K562 (cell line): Measurements from ENCODE around the gene NCMAP. TPM values are rescaled to one million over a fixed set of nuclear protein-coding genes. Genes with fewer than 3 reads are reported as not detected.
A peak's percentile ranks its signal among the peaks of the same experiment; 100 is the strongest.

Experiments used
- ATAC-seq: fragments of 200-7000 bp; cut with Tn5 transposase; 3 replicates; pipeline ENCODE4 v1.9.1; 2020; ENCODE audit warnings: moderate library complexity
- BruUV-seq: library from RNA; stranded (reverse); fragments of 400-500 nt; replicated peaks from 2 replicates; lab custom pipeline; 2021; lab: Mats Ljungman, UMichigan
- CTCF ChIA-PET: fragments of 300-600 bp; formaldehyde crosslinking; extraction: SDS; loops from one replicate; lab custom pipeline; 2021; ENCODE audit warnings: low intra/inter-chr PET ratio; lab: Yijun Ruan, JAX
- POLR2A ChIA-PET: fragments of 300-600, 350-650 bp; sonication (Branson Sonifier 250); formaldehyde crosslinking; extraction: SDS; loops from one replicate; lab custom pipeline; 2021; ENCODE audit warnings: antibody characterized with exemption, inconsistent platforms; lab: Yijun Ruan, JAX
- DNase-seq, 4 experiments: peaks; one replicate each; pipeline versions ENCODE4 v3.0.0 to v3.0.0-alpha.2; 2011 to 2018; ENCODE audit warnings: low spot score in 3 of 4, mixed read lengths in 3 of 4; ENCODE audit errors: extremely low read depth in 1 of 4
- FAIRE-seq: peaks from 2 replicates; lab custom pipeline; 2011; peaks lifted over from hg19 to GRCh38; lab: Jason Lieb, UNC
- H2AFZ ChIP-seq: 2 replicates; pipeline ENCODE4 v1.6.0; 2011; ENCODE audit warnings: low read depth, low read length, control low read depth, inconsistent platforms
- H3K27ac ChIP-seq: fragments of 200-600 bp; 3 replicates; pipeline ENCODE4 v1.8.0; 2011; ENCODE audit warnings: low read depth, mild to moderate bottlenecking, control low read depth, inconsistent platforms, low read length, moderate library complexity, mixed read lengths; ENCODE audit errors: extremely low read depth
- H3K27me3 ChIP-seq, 2 experiments: fragments of 300-600 bp in 1 of 2; 2 replicates in 1 of 2; 3 replicates in 1 of 2; pipeline versions ENCODE4 v1.6.0 to v1.8.0; 2011; ENCODE audit warnings: inconsistent platforms in 2 of 2, low read length in 2 of 2, mild to moderate bottlenecking in 1 of 2, mixed read lengths in 1 of 2, moderate library complexity in 1 of 2; ENCODE audit not compliant: control insufficient read depth in 2 of 2, insufficient read depth in 2 of 2
- H3K36me3 ChIP-seq: fragments of 300-600 bp; 3 replicates; pipeline ENCODE4 v1.8.0; 2011; ENCODE audit warnings: mild to moderate bottlenecking, low read length, inconsistent platforms; ENCODE audit not compliant: control insufficient read depth, insufficient read depth
- H3K4me1 ChIP-seq, 2 experiments: fragments of 200-600 bp in 1 of 2; replicated peaks in 1 of 2; 2 replicates in 1 of 2; 3 replicates in 1 of 2; pipeline versions ENCODE4 v1.5.1 to v1.8.0; 2011; ENCODE audit warnings: inconsistent platforms in 2 of 2, low read length in 2 of 2, mild to moderate bottlenecking in 1 of 2, mixed read lengths in 1 of 2, moderate library complexity in 1 of 2; ENCODE audit not compliant: control insufficient read depth in 2 of 2, insufficient read depth in 2 of 2
- H3K4me2 ChIP-seq: 2 replicates; pipeline ENCODE4 v1.6.1; 2011; ENCODE audit warnings: low read length, control low read depth, inconsistent platforms, mixed read lengths; ENCODE audit not compliant: insufficient read depth
- H3K4me3 ChIP-seq: fragments of 200-600 bp; sonication (generic), shearing (Covaris generic); 2 replicates; pipeline ENCODE4 v1.5.1; 2016; ENCODE audit warnings: control low read depth, inconsistent platforms
- H3K79me2 ChIP-seq: fragments of 200-600 bp; 3 replicates; pipeline ENCODE4 v1.8.0; 2011; ENCODE audit warnings: low read length, inconsistent platforms; ENCODE audit not compliant: control insufficient read depth, insufficient read depth
- H3K9ac ChIP-seq, 2 experiments: 2 replicates each; pipeline versions ENCODE4 v1.6.0 to v1.6.1; 2011; ENCODE audit warnings: low read depth in 2 of 2, low read length in 2 of 2, control low read depth in 1 of 2, inconsistent platforms in 1 of 2, mild to moderate bottlenecking in 1 of 2, mixed read lengths in 1 of 2; ENCODE audit not compliant: insufficient read depth in 1 of 2
- H3K9me1 ChIP-seq: one replicate; pipeline ENCODE4 v1.6.0; 2011; ENCODE audit warnings: inconsistent platforms, mild to moderate bottlenecking, low read length, moderate library complexity; ENCODE audit not compliant: control insufficient read depth, insufficient read depth
- H3K9me3 ChIP-seq: replicated peaks from 2 replicates; pipeline ENCODE4 v1.5.1; 2011; ENCODE audit warnings: low read depth, low read length, inconsistent platforms; ENCODE audit not compliant: control insufficient read depth, insufficient read depth
- H4K20me1 ChIP-seq: replicated peaks from 2 replicates; pipeline ENCODE4 v1.6.1; 2011; ENCODE audit warnings: low read length, inconsistent platforms, mixed read lengths; ENCODE audit not compliant: control insufficient read depth, insufficient read depth
- ELK3 ChIP-seq: fragments of 450-650 bp; formaldehyde crosslinking; IDR thresholded peaks from 2 replicates; pipeline ENCODE4 v1.4.0; 2020; ENCODE audit warnings: mild to moderate bottlenecking
- EWSR1 ChIP-seq: fragments of 450-650 bp; IDR thresholded peaks from 2 replicates; pipeline ENCODE4 v1.6.1; 2018; ENCODE audit warnings: borderline replicate concordance, mild to moderate bottlenecking, low read depth, moderate library complexity; ENCODE audit not compliant: partially characterized antibody
- FOXJ2 ChIP-seq: fragments of 200-800 bp; sonication (Bioruptor generic); IDR thresholded peaks from 2 replicates; pipeline ENCODE4 v1.6.1; 2016; ENCODE audit warnings: missing genetic modification characterization, missing compliant biosample characterization
- FOXJ3 ChIP-seq: sonication (generic); formaldehyde crosslinking; IDR thresholded peaks from 2 replicates; pipeline ENCODE4 v1.4.0; 2020; ENCODE audit warnings: mild to moderate bottlenecking, missing genetic modification reagents
- HDAC1 ChIP-seq, 2 experiments: fragments of 450-650 bp; IDR thresholded peaks; 2 replicates each; pipeline ENCODE4 v1.6.1; 2016 to 2017; ENCODE audit warnings: inconsistent platforms in 1 of 2, mild to moderate bottlenecking in 1 of 2, moderate library complexity in 1 of 2
- HMBOX1 ChIP-seq: sonication (generic); IDR thresholded peaks from 2 replicates; pipeline ENCODE4 v1.6.1; 2016
- ILK ChIP-seq: fragments of 450-650 bp; IDR thresholded peaks from 2 replicates; pipeline ENCODE4 v1.6.1; 2016; ENCODE audit warnings: missing genetic modification characterization, low read depth, mild to moderate bottlenecking, missing compliant biosample characterization, moderate library complexity, borderline replicate concordance
- KDM2B ChIP-seq: fragments of 250-450 bp; sonication (Bioruptor Pico); IDR thresholded peaks from 2 replicates; pipeline ENCODE4 v1.8.0; 2021; ENCODE audit warnings: mild to moderate bottlenecking, moderate library complexity
- MTA1 ChIP-seq: fragments of 450-650 bp; IDR thresholded peaks from 2 replicates; pipeline ENCODE4 v1.6.1; 2017; ENCODE audit warnings: borderline replicate concordance
- NBN ChIP-seq: fragments of 450-650 bp; IDR thresholded peaks from 2 replicates; pipeline ENCODE4 v1.6.1; 2016; ENCODE audit warnings: low read depth, mild to moderate bottlenecking
- NFE2 ChIP-seq: IDR thresholded peaks from 2 replicates; pipeline ENCODE4 v1.6.1; 2014; ENCODE audit warnings: antibody characterized with exemption, low read depth
- NR2F6 ChIP-seq: fragments of 450-650 bp; formaldehyde crosslinking; IDR thresholded peaks from 2 replicates; pipeline ENCODE4 v1.4.0; 2020; ENCODE audit warnings: mild to moderate bottlenecking
- OTX1 ChIP-seq: fragments of 450-650 bp; formaldehyde crosslinking; IDR thresholded peaks from 2 replicates; pipeline ENCODE4 v1.4.0; 2022; ENCODE audit warnings: mild to moderate bottlenecking
- PTTG1 ChIP-seq: fragments of 450-650 bp; IDR thresholded peaks from 2 replicates; pipeline ENCODE4 v1.6.1; 2016; ENCODE audit warnings: low read depth, mild to moderate bottlenecking, missing genetic modification characterization, missing compliant biosample characterization
- RBM22 ChIP-seq: fragments of 200-400 bp; formaldehyde crosslinking; IDR thresholded peaks from 2 replicates; pipeline ENCODE4 v1.6.1; 2018; ENCODE audit warnings: low read length, low read depth; ENCODE audit not compliant: poor library complexity, severe bottlenecking
- RFX1 ChIP-seq: fragments of 450-650 bp; IDR thresholded peaks from 2 replicates; pipeline ENCODE4 v1.6.1; 2016; ENCODE audit warnings: mild to moderate bottlenecking, moderate library complexity
- RFX5 ChIP-seq: IDR thresholded peaks from 2 replicates; pipeline ENCODE4 v1.6.1; 2011; ENCODE audit warnings: low read depth, mild to moderate bottlenecking, improper control_type of control experiment, low read length
- RNF219 ChIP-seq: fragments of 250-450 bp; sonication (Bioruptor Pico); IDR thresholded peaks from 2 replicates; pipeline ENCODE4 v1.5.0; 2022; ENCODE audit warnings: mild to moderate bottlenecking
- SNIP1 ChIP-seq: fragments of 450-650 bp; IDR thresholded peaks from 2 replicates; pipeline ENCODE4 v1.7.1; 2017; ENCODE audit warnings: low read depth, mild to moderate bottlenecking
- ZNF23 ChIP-seq: fragments of 250-450 bp; sonication (Bioruptor Pico); IDR thresholded peaks from 2 replicates; pipeline ENCODE4 v1.4.0; 2020; ENCODE audit warnings: mild to moderate bottlenecking
- WGBS: fragments of 100-300 bp; shearing (Covaris generic); methylation state at CpG from one replicate; pipeline ENCODE4 v1.1.6; 2016; ENCODE audit warnings: low coverage, mixed read lengths; ENCODE audit not compliant: insufficient coverage; ENCODE audit errors: missing lambda C conversion rate; 5-methylcytosine and 5-hydroxymethylcytosine counted together
- in situ Hi-C: fragments of 300-500 bp; cut with MboI; formaldehyde crosslinking; loops from 4 replicates; pipeline ENCODE4 v1.15.0; 2018; ENCODE audit warnings: inconsistent platforms, mixed read lengths
- intact Hi-C: fragments of 100-400 bp; cut with micrococcal nuclease; formaldehyde crosslinking; loops from 2 replicates; pipeline ENCODE4 v1.14.2; 2022
- polyA plus RNA-seq, 8 experiments: library from polyadenylated mRNA; depleted of rRNA in 4 of 8; stranded (reverse) in 5 of 8; unstranded in 3 of 8; fragments of >200 nt; fragmentation: Nextera tagmentation in 2 of 8; fragmentation: Illumina TruSeq in 1 of 8; extraction: Ambion mirVana in 2 of 8; extraction: Trizol in 1 of 8; gene quantifications; 2 replicates each; pipeline versions ENCODE4 v1.2.1 to v1.2.3, GENCODE V29; 2011 to 2014; ENCODE audit warnings: inconsistent platforms in 1 of 8, missing spikeins in 1 of 8
- total RNA-seq, 7 experiments: library from RNA; depleted of rRNA in 6 of 7; stranded (reverse); fragments of >200 nt in 6 of 7; fragmentation: Illumina TruSeq in 2 of 7; extraction: Trizol in 2 of 7; gene quantifications; 2 replicates each; pipeline versions ENCODE4 v1.2.1 to v1.2.3, GENCODE V29; 2011 to 2021; ENCODE audit warnings: low replicate concordance in 1 of 7

NCMAP gene
- total and polyA plus RNA-seq, 9 of the 15 experiments (the other 6 are each of a cell fraction or from before 2014, with no cell fraction given): 0.03 TPM; not detected in 8

GRCh38 chr1:24551960-24552571 is 3.8 kb upstream of the NCMAP start:
- ATAC-seq (peak; percentile 44), FAIRE-seq (peak; percentile 44), DNase-seq (no peak)
- Histone ChIP-seq H3K4me1 (peaks cover 0 to 4% of the 10 kb centered on the region in 2 experiments; a peak in 2 of 5 replicates), H3K27ac (no peak overlapping the region), H3K27me3 (peaks cover 31 to 73% of the 10 kb centered on the region in 2 experiments), H3K79me2 (no peaks in the 10 kb centered on the region), H3K9ac (no peak overlapping the region), H2AFZ (no peak overlapping the region), H3K9me3 (no peaks in the 10 kb centered on the region), H3K4me3 (no peak overlapping the region), H4K20me1 (peaks cover 3% of the 10 kb centered on the region; the same call in 1 of the 2 replicates), H3K4me2 (no peak overlapping the region), H3K36me3 (no peaks in the 10 kb centered on the region), H3K9me1 (no peaks in the 10 kb centered on the region)
- CTCF ChIA-PET: no interaction called here
- 10% methylated on average over 10 of the region's 10 CpGs for WGBS
- in situ Hi-C loops: no loop called here
- BruUV-seq: no TSS peak
- POLR2A ChIA-PET: no interaction called here
- intact Hi-C loops: no loop called here
- TF ChIP-seq ZNF23 (CRISPR knock-in tag): no peak
- TF ChIP-seq RFX5: no peak
- TF ChIP-seq NR2F6 (CRISPR knock-in tag): no peak
- no peak for TF ChIP-seq HMBOX1
- no peak for TF ChIP-seq RNF219 (CRISPR knock-in tag)
- no peak for TF ChIP-seq SNIP1
- TF ChIP-seq ELK3 (CRISPR knock-in tag): no peak
- TF ChIP-seq PTTG1 (tag): no peak
- no peak for TF ChIP-seq NFE2
- no peak for TF ChIP-seq KDM2B (CRISPR knock-in tag)
- no peak for TF ChIP-seq HDAC1 (IDR thresholded peaks at IDR 0.05)
- peak; percentile 80; the same call in 1 of the 2 replicates for TF ChIP-seq FOXJ2 (tag)
- TF ChIP-seq RFX1: peak; percentile 64
- no peak for TF ChIP-seq RBM22
- TF ChIP-seq OTX1 (CRISPR knock-in tag): no peak
- no peak for TF ChIP-seq MTA1
- no peak for TF ChIP-seq NBN
- no peak for TF ChIP-seq FOXJ3 (CRISPR knock-in tag)
- TF ChIP-seq ILK (tag): no peak
- TF ChIP-seq EWSR1: no peak
